Bronchial epithelial cell (primary cell): ENCODE data around the gene PVALB. TPM values are rescaled to one million over a fixed set of nuclear protein-coding genes. Genes with fewer than 3 reads are reported as not detected.

Experiments used
- DNase-seq: peaks from one replicate; pipeline ENCODE4 v3.0.0-alpha.2; 2010; ENCODE audit warnings: low read depth
- FAIRE-seq: peaks from 2 replicates; lab custom pipeline; 2011; peaks lifted over from hg19 to GRCh38; lab: Jason Lieb, UNC
- H3K27me3 ChIP-seq: 2 replicates; pipeline ENCODE4 v1.5.1; 2011; ENCODE audit warnings: low read length; ENCODE audit not compliant: control insufficient read depth, insufficient read depth
- H3K36me3 ChIP-seq: 2 replicates; pipeline ENCODE4 v1.5.1; 2011; ENCODE audit warnings: low read length; ENCODE audit not compliant: control insufficient read depth, insufficient read depth
- H3K4me3 ChIP-seq: 2 replicates; pipeline ENCODE4 v1.5.1; 2011; ENCODE audit warnings: mild to moderate bottlenecking, low read depth, low read length, control low read depth
- CTCF ChIP-seq: IDR thresholded peaks from 2 replicates; pipeline ENCODE4 v1.5.1; 2011; ENCODE audit warnings: mild to moderate bottlenecking, moderate library complexity, low read length, control low read depth, inconsistent platforms; ENCODE audit not compliant: insufficient read depth, severe bottlenecking
- total RNA-seq: library from RNA; depleted of rRNA; stranded (reverse); fragments of >200 nt; gene quantifications from 2 replicates; pipeline ENCODE4 v1.2.1, GENCODE V29; 2014

PVALB gene
- total RNA-seq, 1 donor from 2014 or later, result not detected

GRCh38 chr22:36797911-36798673 lies 18.7 kb downstream of the PVALB start:
- no peak for TF ChIP-seq CTCF
- Histone ChIP-seq H3K27me3 (peaks cover 5% of the 10 kb centered on the region), H3K4me3 (no peak overlapping the region), H3K36me3 (no peaks in the 10 kb centered on the region)
- DNase-seq, result no peak
- FAIRE-seq, result no peak

GRCh38 chr22:36797374-36797773 lies 19.5 kb downstream of the PVALB start:
- no peak overlapping the region for H3K4me3 ChIP-seq
- no peak for DNase-seq
- FAIRE-seq, result no peak
- no peaks in the 10 kb centered on the region for H3K36me3 ChIP-seq
- H3K27me3 ChIP-seq, result peaks cover 5% of the 10 kb centered on the region
- no peak for TF ChIP-seq CTCF

- no peak overlapping the region for H3K4me3 ChIP-seq
- peaks cover 5% of the 10 kb centered on the region for H3K27me3 ChIP-seq
- DNase-seq (no peak), FAIRE-seq (no peak)
- no peaks in the 10 kb centered on the region for H3K36me3 ChIP-seq
- TF ChIP-seq CTCF, result no peak
Observed at GRCh38 chr22:36796552-36797175, 20.2 kb downstream of the PVALB start.

- FAIRE-seq, result no peak
Observed at GRCh38 chr22:36795633-36796032, 21.2 kb downstream of the PVALB start.

GRCh38 chr22:36790648-36791047 lies 26.2 kb downstream of the PVALB start:
- no peaks in the 10 kb centered on the region for H3K36me3 ChIP-seq
- H3K27me3 ChIP-seq, result peaks cover 14% of the 10 kb centered on the region
- FAIRE-seq (peak; percentile 50), DNase-seq (no peak)
- TF ChIP-seq CTCF, result no peak
- no peak overlapping the region for H3K4me3 ChIP-seq

More at GRCh38 chr22:36795633-36796032, 21.2 kb downstream of the PVALB start:
- no peak for DNase-seq
- Histone ChIP-seq H3K4me3 (no peak overlapping the region), H3K36me3 (no peaks in the 10 kb centered on the region), H3K27me3 (peaks cover 8% of the 10 kb centered on the region)
- no peak for TF ChIP-seq CTCF
